Endothelial cell of umbilical vein (primary cell): ENCODE data around the gene MAPT.

Source experiments
- EZH2 ChIP-seq: IDR thresholded peaks from 2 replicates; pipeline ENCODE4 v1.6.1; 2012; ENCODE audit warnings: borderline replicate concordance, low read depth, mild to moderate bottlenecking, moderate library complexity, low read length, inconsistent platforms; ENCODE audit not compliant: severe bottlenecking
- JUN ChIP-seq: IDR thresholded peaks from 2 replicates; pipeline ENCODE4 v1.6.1; 2011; ENCODE audit warnings: borderline replicate concordance, low read depth; ENCODE audit not compliant: insufficient read length, insufficient read depth
- MYC ChIP-seq: IDR thresholded peaks from one replicate; pipeline ENCODE4 v1.6.1; 2011; ENCODE audit warnings: mild to moderate bottlenecking, low read depth, low read length
- POLR2A ChIP-seq: IDR thresholded peaks from 2 replicates; pipeline ENCODE4 v1.6.1; 2012; ENCODE audit warnings: low read depth, mild to moderate bottlenecking, control low read depth, low read length
- POLR2AphosphoS5 ChIP-seq: IDR thresholded peaks from 2 replicates; pipeline ENCODE4 v1.6.1; 2012; ENCODE audit warnings: low read depth, mild to moderate bottlenecking, control low read depth, low read length, moderate library complexity; ENCODE audit not compliant: insufficient read depth
- TF ChIP-seq, protein P1 (sequence below), 2 donors: IDR thresholded peaks; 1 replicate in 1 of 2; 2 replicates in 1 of 2; pipeline ENCODE4 v1.5.1; 2011; ENCODE audit warnings: low read length in 2 of 2, mild to moderate bottlenecking in 2 of 2, moderate library complexity in 2 of 2, control low read depth in 1 of 2, inconsistent platforms in 1 of 2, low read depth in 1 of 2; ENCODE audit not compliant: insufficient read depth in 1 of 2; ENCODE audit errors: extremely low read depth in 1 of 2

DNA sequence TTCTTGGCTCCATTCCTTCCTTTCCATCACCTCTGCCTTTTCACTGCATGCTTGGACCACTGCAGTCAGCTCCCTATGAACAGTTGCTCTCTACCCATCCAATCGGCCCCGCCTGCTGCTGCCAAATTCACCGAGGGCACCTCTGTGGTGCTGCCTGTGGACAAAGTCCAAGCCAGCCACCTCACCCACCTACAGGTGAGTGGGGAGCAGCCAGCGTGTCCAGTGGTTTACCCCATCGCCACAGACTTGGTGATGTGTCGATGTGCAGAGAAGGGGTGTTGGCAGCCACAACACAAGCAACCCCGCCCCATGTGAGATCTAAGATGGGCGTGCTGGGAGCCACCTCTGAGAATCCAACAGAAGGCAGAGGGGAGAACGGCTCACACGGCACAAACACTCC is 61.0 kb downstream of the MAPT start:
- TF ChIP-seq EZH2 (no peak), POLR2A (no peak), POLR2AphosphoS5 (no peak), MYC (no peak), JUN (no peak)
- TF ChIP-seq, protein P1, sequence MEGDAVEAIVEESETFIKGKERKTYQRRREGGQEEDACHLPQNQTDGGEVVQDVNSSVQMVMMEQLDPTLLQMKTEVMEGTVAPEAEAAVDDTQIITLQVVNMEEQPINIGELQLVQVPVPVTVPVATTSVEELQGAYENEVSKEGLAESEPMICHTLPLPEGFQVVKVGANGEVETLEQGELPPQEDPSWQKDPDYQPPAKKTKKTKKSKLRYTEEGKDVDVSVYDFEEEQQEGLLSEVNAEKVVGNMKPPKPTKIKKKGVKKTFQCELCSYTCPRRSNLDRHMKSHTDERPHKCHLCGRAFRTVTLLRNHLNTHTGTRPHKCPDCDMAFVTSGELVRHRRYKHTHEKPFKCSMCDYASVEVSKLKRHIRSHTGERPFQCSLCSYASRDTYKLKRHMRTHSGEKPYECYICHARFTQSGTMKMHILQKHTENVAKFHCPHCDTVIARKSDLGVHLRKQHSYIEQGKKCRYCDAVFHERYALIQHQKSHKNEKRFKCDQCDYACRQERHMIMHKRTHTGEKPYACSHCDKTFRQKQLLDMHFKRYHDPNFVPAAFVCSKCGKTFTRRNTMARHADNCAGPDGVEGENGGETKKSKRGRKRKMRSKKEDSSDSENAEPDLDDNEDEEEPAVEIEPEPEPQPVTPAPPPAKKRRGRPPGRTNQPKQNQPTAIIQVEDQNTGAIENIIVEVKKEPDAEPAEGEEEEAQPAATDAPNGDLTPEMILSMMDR (IDR thresholded peaks at IDR 0.05; ENCODE audit: extremely low read depth in 1 of 2, insufficient read depth in 1 of 2, low read depth in 1 of 2, low read length in 2 of 2): no peak
